Heart right ventricle (tissue), 16 donors: ENCODE data around the gene N4BP2. TPM values are rescaled to one million over a fixed set of nuclear protein-coding genes. Genes with fewer than 3 reads are reported as not detected.

Experiments
- ATAC-seq, 8 donors: fragments of 200-7000 bp; cut with Tn5 transposase; one replicate each; pipeline ENCODE4 v1.9.1; 2020; ENCODE audit warnings: mild to moderate bottlenecking in 8 of 8, moderate library complexity in 8 of 8, moderate number of reproducible peaks in 1 of 8
- DNase-seq, 2 donors: peaks; one replicate each; pipeline ENCODE4 v3.0.0-alpha.2; 2020
- H3K27ac ChIP-seq, 10 donors: fragments of 200-600 bp; sonication (generic) in 2 of 10; one replicate each; pipeline versions ENCODE4 v1.5.0 to v1.8.0; 2020 to 2022; ENCODE audit warnings: mild to moderate bottlenecking in 3 of 10
- H3K27me3 ChIP-seq, 7 donors: fragments of 200-600 bp; one replicate each; pipeline ENCODE4 v1.8.0; 2021 to 2022; ENCODE audit warnings: mild to moderate bottlenecking in 2 of 7
- H3K36me3 ChIP-seq, 9 donors: fragments of 200-600 bp; sonication (generic) in 1 of 9; one replicate each; pipeline versions ENCODE4 v1.5.0 to v1.8.0; 2020 to 2022; ENCODE audit warnings: mild to moderate bottlenecking in 2 of 9
- H3K4me1 ChIP-seq, 9 donors: fragments of 200-600 bp; sonication (generic) in 1 of 9; one replicate each; pipeline versions ENCODE4 v1.5.0 to v1.8.0; 2020 to 2022; ENCODE audit warnings: mild to moderate bottlenecking in 4 of 9
- H3K4me3 ChIP-seq, 10 donors: fragments of 200-600 bp; sonication (generic) in 2 of 10; one replicate each; pipeline versions ENCODE4 v1.5.0 to v1.8.0; 2020 to 2022; ENCODE audit warnings: mild to moderate bottlenecking in 7 of 10, moderate library complexity in 2 of 10
- H3K9me3 ChIP-seq, 11 donors: fragments of 200-600 bp in 10 of 11; sonication (generic) in 2 of 11; one replicate each; pipeline versions ENCODE4 v1.5.0 to v1.8.0; 2013 to 2022; ENCODE audit warnings: mild to moderate bottlenecking in 2 of 11, control low read depth in 1 of 11, moderate library complexity in 1 of 11
- WGBS, 2 donors: extraction: QIAGEN DNeasy Blood & Tissue Kit; methylation state at CpG; one replicate each; pipeline ENCODE4 v1.1.7; 2013; ENCODE audit warnings: inconsistent platforms in 1 of 2; 5-methylcytosine and 5-hydroxymethylcytosine counted together
- intact Hi-C, 10 donors: fragments of 100-400 bp; cut with DNase I; formaldehyde crosslinking; loops; one replicate each; pipeline versions ENCODE4 v1.11.1 to v1.14.2; 2022
- polyA plus RNA-seq, 2 donors: library from polyadenylated mRNA; stranded (reverse); fragments of 200-250 nt; gene quantifications; one replicate each; pipeline ENCODE4 v1.2.3, GENCODE V29; 2013
- total RNA-seq, 10 donors: library from RNA; stranded (reverse); fragmentation: NEBNext Ultra II Directional in 3 of 10; extraction: Animal tissue kit (Norgen Biotek cat#: 25700) in 3 of 10; gene quantifications; one replicate each; pipeline versions ENCODE4 v1.2.1 to v1.2.4, GENCODE V29; 2021 to 2023
- TF ChIP-seq, protein P1 (sequence below), 9 donors: fragments of 200-600 bp; sonication (generic) in 2 of 9; IDR thresholded peaks; one replicate each; pipeline versions ENCODE4 v1.5.0 to v1.8.0; 2021 to 2022; ENCODE audit warnings: antibody characterized with exemption in 9 of 9, mild to moderate bottlenecking in 5 of 9, moderate library complexity in 1 of 9
- donor health status: Arrhythmogenic right ventricular cardiomyopathy.
- donor health status: ischemic (EF 13 %, LVEDD 7.1; RV severe dilation, severe dysfunction).
- donor health status: healthy with polysubstance abuse.
- donor health status: DM: no; HTN: yes; CAD: no.
- donor health status: DM: no; HTN: no; CAD: no.
- donor health status: ischemic (EF 25% LVEDD 6.9; RV normal size, moderate dysfunction).
- donor health status: ischemic (EF 25% LVEDD 5.7; RV mildly dilated, moderate dysfunction).
- donor health status: healthy.
- donor health status: DM: yes; HTN: yes; CAD: no.
- donor health status: Ischemic cardiomyopathy.
- donor health status: ischemic (EF 35%, LVEDD 5.7; RV mildly dilated, moderate dysfunction).
- donor health status: nonischemic (EF 11% LVEDD 7.7; RV severe dilation, severe dysfunction).
- donor health status: DM: yes; HTN: yes; CAD: no.
- donor health status: PGD.
- donor health status: ischemic (EF 29% LVEDD 5.4; RV normal size, mild dysfunction).
- donor health status: nonischemic (EF 23%, LVEDD 6.1; RV moderate dilation, normal function).

N4BP2 gene
- total and polyA plus RNA-seq, 12 donors = 0.65 to 6.9 (median 5.1) TPM

DNA sequence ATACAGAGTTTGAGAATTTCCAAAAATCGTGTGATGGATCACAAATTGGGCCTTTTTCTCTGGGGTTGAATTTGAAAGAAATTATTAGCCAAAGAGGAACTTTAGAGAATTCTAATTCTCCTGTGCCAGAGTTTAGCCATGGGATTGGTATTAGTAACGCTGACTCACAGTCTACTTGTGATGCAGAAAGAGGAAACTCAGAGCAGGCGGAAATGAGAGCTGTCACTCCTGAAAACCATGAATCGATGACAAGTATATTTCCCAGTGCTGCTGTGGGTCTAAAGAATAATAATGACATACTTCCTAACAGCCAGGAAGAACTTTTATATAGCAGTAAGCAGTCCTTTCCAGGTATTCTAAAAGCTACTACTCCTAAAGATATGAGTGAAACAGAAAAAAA is 64.9 kb downstream of the N4BP2 start:
- 67 to 71% methylated on average over 4 of the region's 4 CpGs for WGBS, 2 donors
- Histone ChIP-seq H3K9me3 (no peaks in the 10 kb centered on the region), H3K36me3 (peaks cover 0 to 43% (median 0%) of the 10 kb centered on the region in 9 donors), H3K27me3 (no peaks in the 10 kb centered on the region), H3K4me1 (peaks cover 0 to 19% (median 0%) of the 10 kb centered on the region in 9 donors), H3K27ac (peak overlapping the region in 1 of 10 donors; percentile 74), H3K4me3 (no peak overlapping the region)
- TF ChIP-seq, protein P1, sequence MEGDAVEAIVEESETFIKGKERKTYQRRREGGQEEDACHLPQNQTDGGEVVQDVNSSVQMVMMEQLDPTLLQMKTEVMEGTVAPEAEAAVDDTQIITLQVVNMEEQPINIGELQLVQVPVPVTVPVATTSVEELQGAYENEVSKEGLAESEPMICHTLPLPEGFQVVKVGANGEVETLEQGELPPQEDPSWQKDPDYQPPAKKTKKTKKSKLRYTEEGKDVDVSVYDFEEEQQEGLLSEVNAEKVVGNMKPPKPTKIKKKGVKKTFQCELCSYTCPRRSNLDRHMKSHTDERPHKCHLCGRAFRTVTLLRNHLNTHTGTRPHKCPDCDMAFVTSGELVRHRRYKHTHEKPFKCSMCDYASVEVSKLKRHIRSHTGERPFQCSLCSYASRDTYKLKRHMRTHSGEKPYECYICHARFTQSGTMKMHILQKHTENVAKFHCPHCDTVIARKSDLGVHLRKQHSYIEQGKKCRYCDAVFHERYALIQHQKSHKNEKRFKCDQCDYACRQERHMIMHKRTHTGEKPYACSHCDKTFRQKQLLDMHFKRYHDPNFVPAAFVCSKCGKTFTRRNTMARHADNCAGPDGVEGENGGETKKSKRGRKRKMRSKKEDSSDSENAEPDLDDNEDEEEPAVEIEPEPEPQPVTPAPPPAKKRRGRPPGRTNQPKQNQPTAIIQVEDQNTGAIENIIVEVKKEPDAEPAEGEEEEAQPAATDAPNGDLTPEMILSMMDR (IDR thresholded peaks at IDR 0.05) = no peak
- intact Hi-C loops = no loop called here
- DNase-seq = peak in 1 of 2 donors; percentile 15
- ATAC-seq = peak in 5 of 8 donors; percentile 38 to 67 (median 55)

DNA sequence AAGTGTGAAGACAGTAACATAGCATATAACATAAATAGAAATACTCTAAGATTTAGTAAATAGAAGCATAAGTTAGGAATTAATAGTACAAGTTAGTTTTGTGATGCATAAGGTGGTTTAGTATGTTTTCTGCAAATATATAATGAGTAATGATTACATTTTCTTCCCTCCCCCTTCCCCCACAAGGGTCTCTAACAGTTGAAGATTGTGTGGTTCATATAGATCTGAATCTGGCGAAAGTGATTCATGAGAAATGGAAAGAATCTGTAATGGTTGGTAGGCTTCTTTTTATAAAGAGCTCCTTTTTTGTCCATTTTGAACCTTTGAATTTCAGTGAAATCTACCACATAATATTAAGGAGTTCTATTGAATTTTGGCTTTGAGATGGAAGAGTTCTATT is 66.3 kb downstream of the N4BP2 start:
- intact Hi-C loops = no loop called here
- no peak for DNase-seq
- TF ChIP-seq, protein P1 (IDR thresholded peaks at IDR 0.05) = no peak
- Histone ChIP-seq H3K4me1 (peaks cover 0 to 19% (median 0%) of the 10 kb centered on the region in 9 donors), H3K36me3 (peaks cover 0 to 51% (median 0%) of the 10 kb centered on the region in 9 donors), H3K27ac (no peak overlapping the region), H3K4me3 (no peak overlapping the region), H3K9me3 (no peaks in the 10 kb centered on the region), H3K27me3 (no peaks in the 10 kb centered on the region)
- no peak for ATAC-seq
- WGBS, 2 donors = 97 to 100% methylated on average over 1 of the region's 1 CpG

DNA sequence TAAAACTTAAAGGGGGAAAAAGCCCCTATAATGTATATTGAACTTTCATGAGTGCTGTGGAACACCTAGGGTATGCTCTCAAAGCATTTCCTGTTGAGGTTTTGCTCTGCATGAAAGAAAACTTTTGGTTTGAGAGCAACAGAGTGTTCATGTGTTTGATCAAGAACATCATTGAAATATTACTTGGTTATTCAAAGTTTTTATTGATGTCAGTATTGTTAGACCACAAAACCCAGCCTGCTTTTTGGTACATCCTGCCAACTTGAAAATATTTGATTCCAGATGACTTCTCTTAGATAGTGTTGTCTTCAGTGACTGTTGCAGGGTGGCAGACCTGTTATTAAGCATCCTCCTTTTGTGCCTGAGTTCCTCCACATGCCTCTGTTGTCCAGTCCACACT is 68.0 kb downstream of the N4BP2 start:
- intact Hi-C loops = no loop called here
- H3K36me3 ChIP-seq = peaks cover 0 to 40% (median 0%) of the 10 kb centered on the region in 9 donors
- peaks cover 0 to 19% (median 0%) of the 10 kb centered on the region in 9 donors for H3K4me1 ChIP-seq
- no peak overlapping the region for H3K4me3 ChIP-seq
- H3K27ac ChIP-seq = peak overlapping the region in 1 of 10 donors; percentile 41
- no peaks in the 10 kb centered on the region for H3K27me3 ChIP-seq
- H3K9me3 ChIP-seq = no peaks in the 10 kb centered on the region
- no peak for DNase-seq
- ATAC-seq = no peak
- TF ChIP-seq, protein P1 (IDR thresholded peaks at IDR 0.05) = no peak

DNA sequence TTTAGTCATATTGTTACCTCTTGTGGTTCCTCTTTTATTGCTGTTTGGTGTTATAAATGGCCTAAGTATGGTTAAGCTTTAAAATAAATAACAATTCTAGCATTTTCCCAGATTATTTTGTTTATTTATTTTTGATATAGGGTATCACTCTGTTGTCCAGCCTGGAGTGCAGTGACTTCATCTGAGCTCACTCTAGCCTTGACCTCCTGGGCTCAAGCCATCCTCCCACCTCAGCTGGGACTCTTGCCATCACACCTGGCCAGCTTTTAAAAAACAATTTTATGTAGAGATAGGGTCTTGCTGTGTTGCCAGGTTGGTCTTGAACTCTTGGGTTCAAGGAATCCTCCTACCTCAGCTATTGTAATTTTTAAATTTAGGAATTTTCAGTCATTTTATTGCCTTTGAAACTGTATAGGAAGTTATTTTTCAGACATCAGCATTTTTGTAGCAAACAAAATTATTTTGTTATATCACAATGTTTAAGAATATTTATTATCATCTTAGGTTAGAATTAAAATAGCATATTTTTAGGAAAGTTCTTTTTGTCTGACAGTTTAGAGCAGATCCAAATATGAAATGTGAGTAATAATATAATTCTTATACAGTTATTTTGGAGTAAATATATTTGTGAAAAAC is 73.9 kb downstream of the N4BP2 start:
- Histone ChIP-seq H3K4me1 (no peaks in the 10 kb centered on the region), H3K9me3 (no peaks in the 10 kb centered on the region), H3K36me3 (peaks cover 0 to 56% (median 0%) of the 10 kb centered on the region in 9 donors), H3K4me3 (no peak overlapping the region), H3K27ac (no peak overlapping the region), H3K27me3 (no peaks in the 10 kb centered on the region)
- intact Hi-C loops = no loop called here
- DNase-seq (no peak), ATAC-seq (no peak)
- TF ChIP-seq, protein P1 (IDR thresholded peaks at IDR 0.05) = no peak
